Fibroblast of pulmonary artery (primary cell): ENCODE data around the gene ABHD1.
"Not testable (repeated sequence)": the region's sequence is repeated elsewhere in the genome, so short reads cannot be mapped to it uniquely, and the experiment has no call there.

Source experiments
- DNase-seq: peaks from one replicate; pipeline ENCODE4 v3.0.0-alpha.2; 2010; ENCODE audit warnings: low read depth
- H3K4me3 ChIP-seq: replicated peaks from 2 replicates; pipeline ENCODE4 v1.5.1; 2011; ENCODE audit warnings: low read depth, mild to moderate bottlenecking, control low read depth, low read length, moderate library complexity
- CTCF ChIP-seq: IDR thresholded peaks from 2 replicates; pipeline ENCODE4 v1.5.1; 2011; ENCODE audit warnings: mild to moderate bottlenecking, control low read depth, low read length, inconsistent platforms; ENCODE audit errors: missing control alignments

The ABHD1 gene

GRCh38 chr2:27175330-27175729 is 51.7 kb downstream of the ABHD1 start:
- no peak for TF ChIP-seq CTCF
- H3K4me3 ChIP-seq, result no peak overlapping the region
- DNase-seq, result peak; percentile 38

- not testable (repeated sequence) for DNase-seq, H3K4me3 ChIP-seq
Measured at GRCh38 chr2:27175781-27176180, 52.2 kb downstream of the ABHD1 start.

- DNase-seq, result no peak
- no peak overlapping the region for H3K4me3 ChIP-seq
Measured at GRCh38 chr2:27177441-27178351, 54.1 kb downstream of the ABHD1 start.

GRCh38 chr2:27178469-27178868 is 54.9 kb downstream of the ABHD1 start:
- no peak overlapping the region for H3K4me3 ChIP-seq
- no peak for DNase-seq
- no peak for TF ChIP-seq CTCF

More at GRCh38 chr2:27177441-27178351, 54.1 kb downstream of the ABHD1 start:
- no peak for TF ChIP-seq CTCF

- TF ChIP-seq CTCF, result no peak
- no peak for DNase-seq
- H3K4me3 ChIP-seq, result no peak overlapping the region
Measured at GRCh38 chr2:27179344-27180000, 55.9 kb downstream of the ABHD1 start.
